WTC11 (cell line): ENCODE results near the gene NTN1. TPM values are rescaled to one million over a fixed set of nuclear protein-coding genes. Genes with fewer than 3 reads are reported as not detected.

ENCODE experiments used
- ATAC-seq: fragments of 200-7000 bp; cut with Tn5 transposase; 2 replicates; pipeline ENCODE4 v1.10.0; 2021; ENCODE audit warnings: mild to moderate bottlenecking, moderate library complexity
- CTCF ChIA-PET: fragments of 300-600 bp; sonication (Branson Sonifier 250); formaldehyde crosslinking; loops from one replicate; lab custom pipeline; 2021; ENCODE audit warnings: antibody characterized with exemption; lab: Charles Lee
- POLR2A ChIA-PET: fragments of 350-600 bp; sonication (Branson Sonifier 250); formaldehyde crosslinking; loops from one replicate; lab custom pipeline; 2021; ENCODE audit warnings: antibody characterized with exemption; lab: Charles Lee
- DNase-seq: peaks from one replicate; pipeline ENCODE4 v3.0.0; 2021; ENCODE audit warnings: low spot score
- H3K27ac Mint-ChIP-seq: 2 replicates; pipeline ENCODE4 v1.8.0; 2021; ENCODE audit warnings: mixed read lengths
- H3K27me3 Mint-ChIP-seq: 2 replicates; pipeline ENCODE4 v1.8.0; 2021; ENCODE audit warnings: low read depth, mild to moderate bottlenecking, moderate library complexity, mixed read lengths
- H3K36me3 Mint-ChIP-seq: 2 replicates; pipeline ENCODE4 v1.8.0; 2021; ENCODE audit warnings: mixed read lengths
- H3K4me1 Mint-ChIP-seq: 2 replicates; pipeline ENCODE4 v1.8.0; 2022; ENCODE audit warnings: mixed read lengths
- H3K4me3 Mint-ChIP-seq: 2 replicates; pipeline ENCODE4 v1.8.0; 2021; ENCODE audit warnings: mild to moderate bottlenecking, moderate library complexity, mixed read lengths
- H3K9me3 Mint-ChIP-seq: 2 replicates; pipeline ENCODE4 v1.8.0; 2021; ENCODE audit warnings: mixed read lengths
- AFF4 ChIP-seq: sonication (generic); formaldehyde crosslinking; IDR thresholded peaks from 2 replicates; pipeline ENCODE4 v1.8.1; 2023; ENCODE audit warnings: mild to moderate bottlenecking, missing genetic modification reagents, borderline replicate concordance
- E2F4 ChIP-seq: sonication (generic); formaldehyde crosslinking; IDR thresholded peaks from 2 replicates; pipeline ENCODE4 v1.8.1; 2022; ENCODE audit warnings: low read depth, mild to moderate bottlenecking, moderate library complexity, missing genetic modification reagents, borderline replicate concordance
- E2F5 ChIP-seq: sonication (generic); formaldehyde crosslinking; IDR thresholded peaks from 2 replicates; pipeline ENCODE4 v1.8.1; 2022; ENCODE audit warnings: mild to moderate bottlenecking, moderate library complexity, missing genetic modification reagents
- FOXK1 ChIP-seq: sonication (generic); formaldehyde crosslinking; IDR thresholded peaks from 2 replicates; pipeline ENCODE4 v1.8.0; 2022; ENCODE audit warnings: mild to moderate bottlenecking, moderate library complexity, missing genetic modification reagents
- FOXP4 ChIP-seq: sonication (generic); formaldehyde crosslinking; IDR thresholded peaks from 2 replicates; pipeline ENCODE4 v1.8.0; 2022; ENCODE audit warnings: mild to moderate bottlenecking, missing genetic modification reagents
- HMGXB4 ChIP-seq: sonication (generic); formaldehyde crosslinking; IDR thresholded peaks from 2 replicates; pipeline ENCODE4 v1.8.1; 2023; ENCODE audit warnings: mild to moderate bottlenecking, moderate library complexity, missing genetic modification reagents
- MXD4 ChIP-seq: fragments of 250-450 bp; sonication (Bioruptor Pico); IDR thresholded peaks from 2 replicates; pipeline ENCODE4 v1.8.0; 2021; ENCODE audit warnings: mild to moderate bottlenecking, moderate library complexity, borderline replicate concordance
- PRDM15 ChIP-seq: sonication (generic); formaldehyde crosslinking; IDR thresholded peaks from 2 replicates; pipeline ENCODE4 v1.8.0; 2022; ENCODE audit warnings: missing genetic modification reagents
- SMAD4 ChIP-seq: sonication (generic); formaldehyde crosslinking; IDR thresholded peaks from 2 replicates; pipeline ENCODE4 v1.8.0; 2022; ENCODE audit warnings: mild to moderate bottlenecking, missing genetic modification reagents
- SP1 ChIP-seq: sonication (generic); formaldehyde crosslinking; conservative IDR thresholded peaks from 2 replicates; pipeline ENCODE4 v1.8.1; 2022; ENCODE audit warnings: missing genetic modification reagents
- ZNF232 ChIP-seq: sonication (generic); formaldehyde crosslinking; IDR thresholded peaks from 2 replicates; pipeline ENCODE4 v1.8.0; 2022; ENCODE audit warnings: mild to moderate bottlenecking, missing genetic modification reagents
- ZNF317 ChIP-seq: sonication (generic); formaldehyde crosslinking; IDR thresholded peaks from 2 replicates; pipeline ENCODE4 v1.8.1; 2023; ENCODE audit warnings: low read depth, mild to moderate bottlenecking, moderate library complexity, missing genetic modification reagents, borderline replicate concordance
- ZNF423 ChIP-seq: fragments of 250-450 bp; sonication (Bioruptor Pico); IDR thresholded peaks from 2 replicates; pipeline ENCODE4 v2.1.2; 2022; ENCODE audit warnings: mild to moderate bottlenecking, moderate library complexity
- ZNF532 ChIP-seq: fragments of 250-450 bp; sonication (Bioruptor Pico); IDR thresholded peaks from 2 replicates; pipeline ENCODE4 v1.9.0; 2021; ENCODE audit warnings: mild to moderate bottlenecking, borderline replicate concordance
- total RNA-seq: library from RNA; stranded (reverse); gene quantifications from 3 replicates; pipeline ENCODE4 v1.2.3, GENCODE V29; 2021

NTN1 gene
- total RNA-seq, 1 experiment from 2014 or later: 5.5 TPM

- TF ChIP-seq AFF4 (CRISPR knock-in tag) (no peak), SP1 (CRISPR knock-in tag) (no peak)
Observed at GRCh38 chr17:9150446-9151090, 129.3 kb downstream of the NTN1 start (continued).

GRCh38 chr17:9151091-9151490, 129.8 kb downstream of the NTN1 start:
- Mint-ChIP-seq H3K27me3 (no peaks in the 10 kb centered on the region), H3K27ac (no peak overlapping the region), H3K4me3 (no peak overlapping the region), H3K36me3 (no peaks in the 10 kb centered on the region), H3K4me1 (peaks cover 14% of the 10 kb centered on the region), H3K9me3 (peaks cover 8% of the 10 kb centered on the region; the same call in 1 of the 2 replicates)
- POLR2A ChIA-PET: no interaction called here
- no peak for DNase-seq
- CTCF ChIA-PET: interaction anchor here (1.0 kb wide), 1 partner anchor 11 kb away, joined by 4 read pairs; no protein-coding TSS in a partner anchor
- no peak; the same call in 1 of the 2 replicates for ATAC-seq
- TF ChIP-seq PRDM15 (CRISPR knock-in tag) (no peak), ZNF317 (CRISPR knock-in tag) (no peak), ZNF423 (CRISPR knock-in tag) (no peak), SMAD4 (CRISPR knock-in tag) (no peak), ZNF232 (CRISPR knock-in tag) (no peak), E2F5 (CRISPR knock-in tag) (no peak), MXD4 (CRISPR knock-in tag) (no peak), HMGXB4 (CRISPR knock-in tag) (no peak), ZNF532 (CRISPR knock-in tag) (no peak), FOXK1 (CRISPR knock-in tag) (no peak), FOXP4 (CRISPR knock-in tag) (no peak), E2F4 (CRISPR knock-in tag) (no peak)
